Adrenal gland (tissue), 12 donors: Measurements from ENCODE around the gene PSMB2. TPM values are rescaled to one million over a fixed set of nuclear protein-coding genes. Genes with fewer than 3 reads are reported as not detected.

ENCODE experiments used
- DNase-seq, 7 donors: peaks; one replicate each; pipeline ENCODE4 v3.0.0-alpha.2; 2019 to 2020
- H3K27ac ChIP-seq, 5 donors: fragments of 200-600 bp; sonication (generic) in 4 of 5; 1 replicate in 3 of 5; 2 replicates in 2 of 5; pipeline versions ENCODE4 v1.5.1 to v1.8.0; 2016 to 2020; ENCODE audit warnings: mild to moderate bottlenecking in 1 of 5
- H3K27me3 ChIP-seq: fragments of 200-600 bp; 2 replicates; pipeline ENCODE4 v1.8.0; 2021
- H3K36me3 ChIP-seq, 2 donors: fragments of 200-600 bp; replicated peaks in 1 of 2; 1 replicate in 1 of 2; 2 replicates in 1 of 2; pipeline versions ENCODE4 v1.5.1 to v1.8.0; 2018 to 2022
- H3K4me1 ChIP-seq, 2 donors: fragments of 200-600 bp; replicated peaks in 1 of 2; 1 replicate in 1 of 2; 2 replicates in 1 of 2; pipeline versions ENCODE4 v1.5.1 to v1.8.0; 2018 to 2021
- H3K4me3 ChIP-seq, 4 donors: fragments of 200-600 bp; sonication (generic) in 3 of 4; one replicate each; pipeline ENCODE4 v1.5.1; 2016 to 2018
- H3K9me3 ChIP-seq, 3 donors: fragments of 200-600 bp; sonication (generic) in 1 of 3; replicated peaks in 1 of 3; 1 replicate in 2 of 3; 2 replicates in 1 of 3; pipeline versions ENCODE4 v1.5.1 to v1.8.0; 2016 to 2021
- POLR2A ChIP-seq, 2 donors: fragments of 450-650 bp; IDR thresholded peaks; one replicate each; pipeline ENCODE4 v1.6.1; 2017; ENCODE audit warnings: antibody characterized with exemption in 2 of 2, mild to moderate bottlenecking in 2 of 2, moderate library complexity in 1 of 2
- WGBS, 4 donors: extraction: QIAGEN DNeasy Blood & Tissue Kit in 2 of 4; methylation state at CpG; one replicate each; pipeline versions ENCODE4 v1.1.5 to v1.1.7; 2013 to 2017; 5-methylcytosine and 5-hydroxymethylcytosine counted together
- intact Hi-C, 2 donors: fragments of 100-400 bp; cut with DNase I; formaldehyde crosslinking; loops; one replicate each; pipeline versions ENCODE4 v1.14.1 to v1.15.0; 2022 to 2023
- polyA plus RNA-seq, 3 donors: library from polyadenylated mRNA; stranded (reverse); fragments of 200-250 nt in 2 of 3; fragments of 350-450 nt in 1 of 3; fragmentation: Illumina TruSeq in 1 of 3; extraction: RNeasy Lipid Tissue Mini Kit (QIAGEN cat#74804) in 1 of 3; gene quantifications; one replicate each; pipeline ENCODE4 v1.2.3, GENCODE V29; 2013 to 2014
- total RNA-seq, 9 donors: library from RNA; depleted of rRNA in 4 of 9; stranded (reverse); fragments of >200 nt in 4 of 9; fragments of 120-200 nt in 1 of 9; fragmentation: NEBNext Ultra II Directional in 1 of 9; extraction: Animal tissue kit (Norgen Biotek cat#: 25700) in 1 of 9; gene quantifications; one replicate each; pipeline versions ENCODE4 v1.1.0 to v1.2.4, GENCODE V29; 2013 to 2023
- TF ChIP-seq, protein P1 (sequence below), 6 experiments: fragments of 450-650 bp in 4 of 6; fragments of 200-600 bp in 2 of 6; sonication (generic) in 1 of 6; IDR thresholded peaks; 1 replicate in 5 of 6; 2 replicates in 1 of 6; pipeline versions ENCODE4 v1.5.1 to v1.8.0; 2016 to 2021; ENCODE audit warnings: antibody characterized with exemption in 6 of 6, mild to moderate bottlenecking in 2 of 6, moderate library complexity in 1 of 6
- donor health status: healthy with polysubstance abuse.
- donor health status: Bipolar disorder and iron deficiency.
- donor health status: DM: yes; HTN: yes; CAD: no.
- donor health status: DM: no; HTN: no; CAD: no.
- donor health status: DM: no; HTN: no; CAD: no.
- donor health status: DM: yes; HTN: yes; CAD: no.

The PSMB2 gene
- total and polyA plus RNA-seq, 12 donors = 23.5 to 120 (median 51.0) TPM

- H3K4me1 ChIP-seq = no peaks in the 10 kb centered on the region
- TF ChIP-seq, protein P1, sequence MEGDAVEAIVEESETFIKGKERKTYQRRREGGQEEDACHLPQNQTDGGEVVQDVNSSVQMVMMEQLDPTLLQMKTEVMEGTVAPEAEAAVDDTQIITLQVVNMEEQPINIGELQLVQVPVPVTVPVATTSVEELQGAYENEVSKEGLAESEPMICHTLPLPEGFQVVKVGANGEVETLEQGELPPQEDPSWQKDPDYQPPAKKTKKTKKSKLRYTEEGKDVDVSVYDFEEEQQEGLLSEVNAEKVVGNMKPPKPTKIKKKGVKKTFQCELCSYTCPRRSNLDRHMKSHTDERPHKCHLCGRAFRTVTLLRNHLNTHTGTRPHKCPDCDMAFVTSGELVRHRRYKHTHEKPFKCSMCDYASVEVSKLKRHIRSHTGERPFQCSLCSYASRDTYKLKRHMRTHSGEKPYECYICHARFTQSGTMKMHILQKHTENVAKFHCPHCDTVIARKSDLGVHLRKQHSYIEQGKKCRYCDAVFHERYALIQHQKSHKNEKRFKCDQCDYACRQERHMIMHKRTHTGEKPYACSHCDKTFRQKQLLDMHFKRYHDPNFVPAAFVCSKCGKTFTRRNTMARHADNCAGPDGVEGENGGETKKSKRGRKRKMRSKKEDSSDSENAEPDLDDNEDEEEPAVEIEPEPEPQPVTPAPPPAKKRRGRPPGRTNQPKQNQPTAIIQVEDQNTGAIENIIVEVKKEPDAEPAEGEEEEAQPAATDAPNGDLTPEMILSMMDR (IDR thresholded peaks at IDR 0.05) = no peak
- TF ChIP-seq POLR2A (IDR thresholded peaks at IDR 0.05) = no peak
- H3K4me3 ChIP-seq = no peak overlapping the region
- intact Hi-C loops = no loop called here
- peak in 1 of 7 donors; percentile 11 for DNase-seq
- no peaks in the 10 kb centered on the region for H3K36me3 ChIP-seq
- H3K27ac ChIP-seq = no peak overlapping the region
- no peaks in the 10 kb centered on the region for H3K9me3 ChIP-seq
- no peaks in the 10 kb centered on the region for H3K27me3 ChIP-seq
- WGBS, 4 donors = 65 to 77% (median 70%) methylated on average over 3 of the region's 3 CpGs
Observed at GRCh38 chr1:35650416-35650815, 9.1 kb upstream of the PSMB2 start.

- Histone ChIP-seq H3K4me3 (no peak overlapping the region), H3K27me3 (no peaks in the 10 kb centered on the region), H3K36me3 (no peaks in the 10 kb centered on the region), H3K9me3 (no peaks in the 10 kb centered on the region), H3K27ac (no peak overlapping the region), H3K4me1 (no peaks in the 10 kb centered on the region)
- intact Hi-C loops = no loop called here
- TF ChIP-seq, protein P1 (IDR thresholded peaks at IDR 0.05) = peak in 1 of 6 experiments; percentile 14
- no peak for TF ChIP-seq POLR2A (IDR thresholded peaks at IDR 0.05)
- 11 to 20% (median 15%) methylated on average over 3 of the region's 3 CpGs for WGBS, 4 donors
- no peak for DNase-seq
Observed at GRCh38 chr1:35646043-35646442, 4.7 kb upstream of the PSMB2 start.

DNA sequence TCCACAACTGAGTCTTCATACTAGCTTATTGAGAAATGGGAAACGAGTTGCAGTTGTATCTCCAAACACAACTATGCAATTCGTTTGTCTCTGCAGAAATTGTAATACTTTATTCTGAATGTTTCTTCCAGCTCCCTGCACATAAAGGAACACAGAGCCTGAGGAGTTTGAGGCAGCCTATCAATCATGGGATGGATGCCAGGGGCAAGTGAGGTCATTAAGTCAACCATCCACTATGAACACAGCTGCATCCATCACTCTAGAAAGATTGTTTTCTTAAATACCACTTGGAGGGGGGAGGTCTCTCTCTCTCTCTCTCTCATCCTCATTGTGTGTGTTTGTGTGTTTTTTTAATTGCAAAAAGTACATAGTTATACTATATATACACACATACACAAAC, 2.9 kb upstream of the PSMB2 start:
- Histone ChIP-seq H3K4me1 (peaks cover 0 to 15% of the 10 kb centered on the region in 2 donors), H3K27ac (no peak overlapping the region), H3K36me3 (no peaks in the 10 kb centered on the region), H3K4me3 (no peak overlapping the region), H3K27me3 (no peaks in the 10 kb centered on the region), H3K9me3 (no peaks in the 10 kb centered on the region)
- intact Hi-C loops = no loop called here
- WGBS, 4 donors = 11 to 27% (median 15%) methylated on average over 2 of the region's 2 CpGs
- no peak for DNase-seq
- TF ChIP-seq, protein P1 (IDR thresholded peaks at IDR 0.05) = no peak
- no peak for TF ChIP-seq POLR2A (IDR thresholded peaks at IDR 0.05)

DNA sequence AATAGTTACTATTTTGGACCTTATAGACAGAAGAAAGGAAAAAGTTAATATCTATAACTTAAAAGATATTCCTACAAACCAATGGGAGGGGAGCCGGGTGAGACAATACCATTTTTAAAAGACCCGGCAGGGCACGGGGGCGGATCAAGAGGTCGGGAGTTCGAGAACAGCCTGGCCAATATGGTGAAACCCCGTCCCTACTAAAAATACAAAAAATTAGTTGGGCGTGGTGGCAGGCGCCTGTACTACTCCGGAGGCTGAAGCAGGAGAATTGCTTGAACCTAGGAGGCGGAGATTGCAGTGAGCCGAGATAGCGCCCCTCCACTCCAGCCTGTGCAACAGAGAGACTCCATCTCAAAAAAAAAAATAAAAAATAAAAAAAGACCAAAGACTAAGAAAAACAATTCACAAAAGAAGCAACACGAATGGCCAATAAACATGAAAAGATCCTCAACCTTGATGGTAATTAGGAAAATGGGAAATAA, 1.2 kb upstream of the PSMB2 start:
- DNase-seq = peak in 3 of 7 donors; percentile 9 to 21 (median 17)
- peak overlapping the region in 2 of 4 donors; percentile 73 to 94 for H3K4me3 ChIP-seq
- peak overlapping the region in 1 of 5 donors; percentile 92 for H3K27ac ChIP-seq
- no peak for TF ChIP-seq POLR2A (IDR thresholded peaks at IDR 0.05)
- intact Hi-C loops = no loop called here
- H3K9me3 ChIP-seq = no peaks in the 10 kb centered on the region
- WGBS, 4 donors = 27 to 40% (median 35%) methylated on average over 14 of the region's 14 CpGs
- H3K36me3 ChIP-seq = no peaks in the 10 kb centered on the region
- no peaks in the 10 kb centered on the region for H3K27me3 ChIP-seq
- peaks cover 7 to 31% of the 10 kb centered on the region in 2 donors for H3K4me1 ChIP-seq
